ENCODE data around the gene PARL.
"Not testable (repeated sequence)": the region's sequence is repeated elsewhere in the genome, so short reads cannot be mapped to it uniquely, and the experiment has no call there.

Gene PARL

GRCh38 chr3:183904833-183905780 is 20.4 kb upstream of the PARL start:
- DNase-seq (ENCODE audit: low read depth in 1 of 2, low spot score in 1 of 2) = no peak

GRCh38 chr3:183898028-183898431 is 13.3 kb upstream of the PARL start:
- no peak for DNase-seq (ENCODE audit: low read depth in 1 of 2, low spot score in 1 of 2)

- no peak for DNase-seq (ENCODE audit: low read depth in 1 of 2, low spot score in 1 of 2)
Measured at GRCh38 chr3:183897606-183898005, 12.9 kb upstream of the PARL start.

- no peak for DNase-seq (ENCODE audit: low read depth in 1 of 2, low spot score in 1 of 2)
Measured at GRCh38 chr3:183896610-183897009, 11.9 kb upstream of the PARL start.

DNA sequence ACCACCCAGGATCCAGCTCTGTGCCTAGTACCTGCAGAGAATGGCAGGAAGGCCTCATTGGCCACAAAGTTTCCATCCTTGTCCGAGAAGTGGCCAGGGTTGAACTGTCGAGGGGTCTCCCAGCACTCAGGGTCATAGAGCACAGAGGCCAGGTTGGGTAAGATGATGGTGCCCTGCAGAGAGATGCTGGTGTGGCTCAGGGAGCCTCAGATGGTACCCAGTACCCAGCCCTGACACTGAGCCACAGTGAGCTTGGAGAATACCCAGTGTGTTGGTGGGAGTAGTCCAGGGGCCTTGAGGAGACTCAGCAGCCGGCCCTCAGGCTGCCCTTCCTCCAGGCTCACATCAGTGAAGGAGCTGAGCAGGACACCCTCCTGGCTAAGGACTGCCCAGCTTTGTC is 11.5 kb upstream of the PARL start:
- DNase-seq (ENCODE audit: low read depth in 1 of 2, low spot score in 1 of 2) = no peak

- DNase-seq (ENCODE audit: low read depth in 1 of 2, low spot score in 1 of 2) = no peak
Measured at GRCh38 chr3:183895774-183896173, 11.1 kb upstream of the PARL start.

- peak in 1 of 2 donors; percentile 17 for DNase-seq (ENCODE audit: low read depth in 1 of 2, low spot score in 1 of 2)
Measured at GRCh38 chr3:183895296-183895695, 10.6 kb upstream of the PARL start.

GRCh38 chr3:183892610-183893214 is 8.0 kb upstream of the PARL start:
- no peak for DNase-seq (ENCODE audit: low read depth in 1 of 2, low spot score in 1 of 2)

- no peak for DNase-seq (ENCODE audit: low read depth in 1 of 2, low spot score in 1 of 2)
Measured at GRCh38 chr3:183885766-183886165, 1.1 kb upstream of the PARL start.

DNA sequence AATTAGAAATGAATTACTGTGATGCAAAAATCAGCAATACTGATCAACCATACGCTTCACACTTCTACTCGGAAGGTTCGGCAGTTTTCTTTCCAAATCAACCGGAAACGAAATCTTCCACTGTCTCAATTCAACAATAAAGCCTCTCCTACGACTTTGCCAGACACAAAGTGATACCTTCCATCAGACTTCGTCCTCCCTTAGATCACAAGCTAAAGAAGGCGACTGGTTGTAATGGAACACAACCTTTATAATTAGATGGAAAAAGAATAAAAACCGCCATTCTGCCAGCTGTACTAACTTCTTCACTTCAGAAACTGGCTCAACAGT is 618 bp downstream of the PARL start:
- peak in 1 of 2 donors; percentile 12 for DNase-seq (ENCODE audit: low read depth in 1 of 2, low spot score in 1 of 2)

- DNase-seq (ENCODE audit: low read depth in 1 of 2, low spot score in 1 of 2) = no peak
Measured at GRCh38 chr3:183883291-183884096, 1.2 kb downstream of the PARL start.

- no peak for DNase-seq (ENCODE audit: low read depth in 1 of 2, low spot score in 1 of 2)
Measured at GRCh38 chr3:183880121-183880520, 4.6 kb downstream of the PARL start.

- no peak for DNase-seq (ENCODE audit: low read depth in 1 of 2, low spot score in 1 of 2)
Measured at GRCh38 chr3:183879243-183879642, 5.4 kb downstream of the PARL start.

GRCh38 chr3:183878071-183878470 is 6.6 kb downstream of the PARL start:
- DNase-seq (ENCODE audit: low read depth in 1 of 2, low spot score in 1 of 2) = no peak

GRCh38 chr3:183877227-183877626 is 7.5 kb downstream of the PARL start:
- not testable (repeated sequence) for DNase-seq (ENCODE audit: low read depth in 1 of 2, low spot score in 1 of 2)

- no peak for DNase-seq (ENCODE audit: low read depth in 1 of 2, low spot score in 1 of 2)
Measured at GRCh38 chr3:183875411-183875810, 9.3 kb downstream of the PARL start.

- no peak for DNase-seq (ENCODE audit: low read depth in 1 of 2, low spot score in 1 of 2)
Measured at GRCh38 chr3:183873914-183874313, 10.8 kb downstream of the PARL start.

DNA sequence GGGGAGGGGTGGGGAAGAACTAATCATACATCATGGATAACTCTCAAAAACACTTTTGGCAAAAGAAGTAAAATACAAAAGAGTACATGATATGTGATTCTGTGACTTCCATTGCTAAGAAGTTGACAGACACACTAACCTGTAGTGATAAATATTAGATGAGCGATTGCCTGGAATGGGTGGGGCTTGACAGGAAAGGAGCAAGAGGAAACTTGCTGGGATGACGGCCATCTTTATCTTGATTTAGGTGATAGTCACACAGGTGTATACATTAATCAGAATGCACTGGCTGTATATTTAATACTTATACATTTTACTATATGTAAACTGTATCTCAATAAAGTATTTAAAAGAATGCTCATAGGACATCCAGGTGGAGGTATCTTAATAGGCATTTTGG is 13.1 kb downstream of the PARL start:
- no peak for DNase-seq (ENCODE audit: low read depth in 1 of 2, low spot score in 1 of 2)

GRCh38 chr3:183870563-183870962 is 14.1 kb downstream of the PARL start:
- no peak for DNase-seq (ENCODE audit: low read depth in 1 of 2, low spot score in 1 of 2)

DNA sequence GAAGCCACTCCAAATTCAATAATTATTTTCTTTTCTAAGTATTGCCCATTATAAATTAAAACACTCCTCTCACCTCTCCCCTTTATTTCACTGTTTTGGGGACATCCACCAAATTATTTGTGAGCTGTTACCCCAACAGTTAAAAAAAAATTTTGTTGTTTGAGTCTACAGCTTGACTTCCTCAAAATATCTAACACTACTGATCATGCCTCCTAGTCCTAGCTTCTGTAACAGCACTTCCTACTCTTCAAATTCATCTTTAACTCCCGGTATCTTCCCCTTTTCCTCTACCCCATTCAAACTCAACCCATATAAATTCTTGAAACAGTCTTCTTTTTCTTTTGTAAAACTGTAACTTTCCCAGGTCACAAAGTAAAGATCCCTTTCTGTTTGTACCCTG is 15.9 kb downstream of the PARL start:
- DNase-seq (ENCODE audit: low read depth in 1 of 2, low spot score in 1 of 2) = no peak

DNA sequence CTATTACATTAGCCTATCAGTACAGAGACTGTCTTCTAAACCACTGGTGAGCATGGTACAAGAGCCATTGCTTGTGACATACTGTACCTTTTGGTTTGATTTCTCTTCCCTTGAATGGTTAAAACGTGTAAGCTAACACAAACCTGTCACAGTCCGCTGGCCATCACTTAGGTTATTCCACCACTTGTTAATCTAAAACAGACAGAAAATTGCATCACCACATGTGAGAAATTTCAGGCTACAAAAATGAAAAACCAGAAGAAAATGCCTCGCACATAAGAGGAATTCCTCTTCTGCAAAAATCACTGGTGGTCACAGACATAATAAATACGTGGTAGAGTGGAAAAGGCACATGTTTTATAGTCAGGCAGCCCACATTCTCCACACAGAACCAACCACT is 22.1 kb downstream of the PARL start:
- no peak for DNase-seq (ENCODE audit: low read depth in 1 of 2, low spot score in 1 of 2)

- DNase-seq (ENCODE audit: low read depth in 1 of 2, low spot score in 1 of 2) = no peak
Measured at GRCh38 chr3:183857863-183858262, 26.8 kb downstream of the PARL start.
